GM18508 (cell line): Measurements from ENCODE around the gene HMG20B.

Experiments used
- ATAC-seq: cut with Tn5 transposase; IDR thresholded peaks from one replicate; pipeline ENCODE4 v1.9.1; 2021; ENCODE audit warnings: moderate number of reproducible peaks; ENCODE audit not compliant: insufficient read depth, unreplicated experiment

Gene HMG20B

GRCh38 chr19:3604227-3604986, 31.7 kb downstream of the HMG20B start:
- no peak for ATAC-seq

- ATAC-seq = no peak
These were observed 32.2 kb downstream of the HMG20B start for GRCh38 chr19:3604987-3605343.

GRCh38 chr19:3605361-3605760, 32.6 kb downstream of the HMG20B start:
- ATAC-seq = no peak

GRCh38 chr19:3605770-3606169, 33.0 kb downstream of the HMG20B start:
- ATAC-seq = no peak

GRCh38 chr19:3606174-3606689, 33.5 kb downstream of the HMG20B start:
- ATAC-seq = no peak

GRCh38 chr19:3606690-3607289, 34.0 kb downstream of the HMG20B start, which contains the start of gene TBXA2R:
TBXA2R (minus strand) TSS chr19:3606875; CDS start chr19:3600634, 6,241 bp downstream.
- ATAC-seq = no peak

- ATAC-seq = no peak
These were observed 34.7 kb downstream of the HMG20B start for GRCh38 chr19:3607303-3608078.

- no peak for ATAC-seq
These were observed 35.4 kb downstream of the HMG20B start for GRCh38 chr19:3608079-3608641.

GRCh38 chr19:3608750-3609322, 36.1 kb downstream of the HMG20B start:
- ATAC-seq = no peak

GRCh38 chr19:3609779-3610719, 37.3 kb downstream of the HMG20B start:
- ATAC-seq = no peak

GRCh38 chr19:3610745-3611717, 38.3 kb downstream of the HMG20B start:
- no peak for ATAC-seq

- ATAC-seq = no peak
These were observed 39.1 kb downstream of the HMG20B start for GRCh38 chr19:3611841-3612240.

- ATAC-seq = no peak
These were observed 39.6 kb downstream of the HMG20B start for GRCh38 chr19:3612330-3612729.

- no peak for ATAC-seq
These were observed 40.4 kb downstream of the HMG20B start for GRCh38 chr19:3612901-3613741.

- no peak for ATAC-seq
These were observed 41.3 kb downstream of the HMG20B start for GRCh38 chr19:3613818-3614661.

GRCh38 chr19:3614858-3615505, 42.2 kb downstream of the HMG20B start:
- no peak for ATAC-seq
